ENCODE data around the gene FBXO7.

- no peak for TF ChIP-seq CTCF (IDR thresholded peaks at IDR 0.05)
- no peak for TF ChIP-seq POLR2A (IDR thresholded peaks at IDR 0.05)
These were observed 928 bp downstream of the FBXO7 start for GRCh38 chr22:32475468-32476010.

Measured in prostate gland (tissue), 2 donors.